Measurements from ENCODE around the gene KRT31. TPM values are rescaled to one million over a fixed set of nuclear protein-coding genes. Genes with fewer than 3 reads are reported as not detected.

KRT31 gene
- total RNA-seq, 1 experiment from 2014 or later, result not detected

DNA sequence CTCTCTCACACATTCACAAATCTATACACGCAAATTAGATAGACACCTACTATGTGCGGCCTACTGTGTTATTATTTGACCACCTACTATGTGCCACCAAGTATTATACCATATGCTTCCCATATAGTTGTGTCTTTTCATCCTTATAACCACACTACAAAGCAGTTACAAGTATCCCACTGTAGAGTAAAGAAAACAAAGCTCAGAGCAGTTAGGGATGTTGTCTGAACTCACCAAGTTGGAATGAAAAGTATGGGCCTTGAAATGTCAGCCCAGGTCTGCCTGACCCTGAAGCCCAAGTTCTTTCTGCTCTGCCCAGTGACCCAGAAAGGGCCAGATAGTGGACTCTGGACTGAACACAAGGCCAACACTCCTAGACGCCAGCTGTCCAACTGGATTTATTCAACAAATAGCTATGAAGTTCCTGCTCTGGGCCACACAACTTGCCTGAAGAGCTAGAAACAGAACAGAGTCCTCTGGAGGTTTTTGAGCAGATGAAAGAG lies 18.5 kb upstream of the KRT31 start:
- ATAC-seq (no peak), DNase-seq (ENCODE audit: low read depth, low spot score) (no peak)
- no peak overlapping the region for H3K9ac ChIP-seq (ENCODE audit: low read length)
- no peaks in the 10 kb centered on the region for H4K20me1 ChIP-seq (ENCODE audit: insufficient read depth)
- intact Hi-C loops (cut with micrococcal nuclease), result loop anchor here (10.0 kb wide), 1 partner anchor 79 kb away; no protein-coding TSS in a partner anchor
- no peak overlapping the region for H2AFZ ChIP-seq (ENCODE audit: low read depth, low read length, poor library complexity, severe bottlenecking)
- POLR2A ChIA-PET, result no interaction called here
- RAD21 ChIA-PET (ENCODE audit: low non-redundant PET in 1 of 2, low total read pairs in 2 of 2, uncharacterized antibody in 2 of 2, unreplicated experiment in 2 of 2), result no interaction called here
- no peaks in the 10 kb centered on the region for H3K79me2 ChIP-seq (ENCODE audit: insufficient read depth, low read length)
- no peak overlapping the region for H3K4me3 ChIP-seq (replicated peaks in 1 of 2; ENCODE audit: low read depth in 1 of 2, low read length in 2 of 2)
- no peaks in the 10 kb centered on the region for H3K9me2 ChIP-seq (ENCODE audit: insufficient read depth)
- BruUV-seq (replicated peaks), result no TSS peak
- no peaks in the 10 kb centered on the region for H3K36me3 ChIP-seq (ENCODE audit: control insufficient read depth in 1 of 2, insufficient read depth in 2 of 2, low read length in 2 of 2)
- TF ChIP-seq CBX3 (IDR thresholded peaks at IDR 0.05; ENCODE audit: low read depth) (no peak), ZNF274 (IDR thresholded peaks at IDR 0.05; ENCODE audit: low read depth, low read length) (no peak), POLR2A (IDR thresholded peaks at IDR 0.05; ENCODE audit: borderline replicate concordance, extremely low read depth, insufficient read depth, insufficient read length) (no peak), ZFX (IDR thresholded peaks at IDR 0.05) (no peak), SP1 (IDR thresholded peaks at IDR 0.05; ENCODE audit: low read depth) (no peak), RAD21 (IDR thresholded peaks at IDR 0.05; ENCODE audit: low read depth) (no peak), JUND (IDR thresholded peaks at IDR 0.05) (no peak), SRF (IDR thresholded peaks at IDR 0.05; ENCODE audit: low read depth) (no peak), ELF1 (IDR thresholded peaks at IDR 0.05; ENCODE audit: borderline replicate concordance, low read depth) (no peak), EZH2 (IDR thresholded peaks at IDR 0.05) (no peak), YY1 (IDR thresholded peaks at IDR 0.05; ENCODE audit: extremely low read depth, insufficient replicate concordance, low read depth, low read length) (no peak), TCF7L2 (IDR thresholded peaks at IDR 0.05; ENCODE audit: borderline replicate concordance, extremely low read depth, insufficient read depth, insufficient read length) (no peak), SIN3A (IDR thresholded peaks at IDR 0.05; ENCODE audit: low read depth) (no peak), FOSL1 (IDR thresholded peaks at IDR 0.05; ENCODE audit: low read depth) (no peak), EGR1 (IDR thresholded peaks at IDR 0.05; ENCODE audit: low read depth) (no peak)
- TF ChIP-seq, protein P1, sequence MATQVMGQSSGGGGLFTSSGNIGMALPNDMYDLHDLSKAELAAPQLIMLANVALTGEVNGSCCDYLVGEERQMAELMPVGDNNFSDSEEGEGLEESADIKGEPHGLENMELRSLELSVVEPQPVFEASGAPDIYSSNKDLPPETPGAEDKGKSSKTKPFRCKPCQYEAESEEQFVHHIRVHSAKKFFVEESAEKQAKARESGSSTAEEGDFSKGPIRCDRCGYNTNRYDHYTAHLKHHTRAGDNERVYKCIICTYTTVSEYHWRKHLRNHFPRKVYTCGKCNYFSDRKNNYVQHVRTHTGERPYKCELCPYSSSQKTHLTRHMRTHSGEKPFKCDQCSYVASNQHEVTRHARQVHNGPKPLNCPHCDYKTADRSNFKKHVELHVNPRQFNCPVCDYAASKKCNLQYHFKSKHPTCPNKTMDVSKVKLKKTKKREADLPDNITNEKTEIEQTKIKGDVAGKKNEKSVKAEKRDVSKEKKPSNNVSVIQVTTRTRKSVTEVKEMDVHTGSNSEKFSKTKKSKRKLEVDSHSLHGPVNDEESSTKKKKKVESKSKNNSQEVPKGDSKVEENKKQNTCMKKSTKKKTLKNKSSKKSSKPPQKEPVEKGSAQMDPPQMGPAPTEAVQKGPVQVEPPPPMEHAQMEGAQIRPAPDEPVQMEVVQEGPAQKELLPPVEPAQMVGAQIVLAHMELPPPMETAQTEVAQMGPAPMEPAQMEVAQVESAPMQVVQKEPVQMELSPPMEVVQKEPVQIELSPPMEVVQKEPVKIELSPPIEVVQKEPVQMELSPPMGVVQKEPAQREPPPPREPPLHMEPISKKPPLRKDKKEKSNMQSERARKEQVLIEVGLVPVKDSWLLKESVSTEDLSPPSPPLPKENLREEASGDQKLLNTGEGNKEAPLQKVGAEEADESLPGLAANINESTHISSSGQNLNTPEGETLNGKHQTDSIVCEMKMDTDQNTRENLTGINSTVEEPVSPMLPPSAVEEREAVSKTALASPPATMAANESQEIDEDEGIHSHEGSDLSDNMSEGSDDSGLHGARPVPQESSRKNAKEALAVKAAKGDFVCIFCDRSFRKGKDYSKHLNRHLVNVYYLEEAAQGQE (IDR thresholded peaks at IDR 0.05; ENCODE audit: low read depth), result no peak
- TF ChIP-seq, protein P2, sequence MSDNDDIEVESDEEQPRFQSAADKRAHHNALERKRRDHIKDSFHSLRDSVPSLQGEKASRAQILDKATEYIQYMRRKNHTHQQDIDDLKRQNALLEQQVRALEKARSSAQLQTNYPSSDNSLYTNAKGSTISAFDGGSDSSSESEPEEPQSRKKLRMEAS (IDR thresholded peaks at IDR 0.05), result no peak
- TF ChIP-seq, protein P3, sequence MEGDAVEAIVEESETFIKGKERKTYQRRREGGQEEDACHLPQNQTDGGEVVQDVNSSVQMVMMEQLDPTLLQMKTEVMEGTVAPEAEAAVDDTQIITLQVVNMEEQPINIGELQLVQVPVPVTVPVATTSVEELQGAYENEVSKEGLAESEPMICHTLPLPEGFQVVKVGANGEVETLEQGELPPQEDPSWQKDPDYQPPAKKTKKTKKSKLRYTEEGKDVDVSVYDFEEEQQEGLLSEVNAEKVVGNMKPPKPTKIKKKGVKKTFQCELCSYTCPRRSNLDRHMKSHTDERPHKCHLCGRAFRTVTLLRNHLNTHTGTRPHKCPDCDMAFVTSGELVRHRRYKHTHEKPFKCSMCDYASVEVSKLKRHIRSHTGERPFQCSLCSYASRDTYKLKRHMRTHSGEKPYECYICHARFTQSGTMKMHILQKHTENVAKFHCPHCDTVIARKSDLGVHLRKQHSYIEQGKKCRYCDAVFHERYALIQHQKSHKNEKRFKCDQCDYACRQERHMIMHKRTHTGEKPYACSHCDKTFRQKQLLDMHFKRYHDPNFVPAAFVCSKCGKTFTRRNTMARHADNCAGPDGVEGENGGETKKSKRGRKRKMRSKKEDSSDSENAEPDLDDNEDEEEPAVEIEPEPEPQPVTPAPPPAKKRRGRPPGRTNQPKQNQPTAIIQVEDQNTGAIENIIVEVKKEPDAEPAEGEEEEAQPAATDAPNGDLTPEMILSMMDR (IDR thresholded peaks at IDR 0.05 in 2 of 3, conservative IDR thresholded peaks at IDR 0.05 in 1 of 3; ENCODE audit: borderline replicate concordance in 1 of 3, insufficient read depth in 1 of 3, low read depth in 2 of 3, low read length in 2 of 3), result no peak
- TF ChIP-seq, protein P4, sequence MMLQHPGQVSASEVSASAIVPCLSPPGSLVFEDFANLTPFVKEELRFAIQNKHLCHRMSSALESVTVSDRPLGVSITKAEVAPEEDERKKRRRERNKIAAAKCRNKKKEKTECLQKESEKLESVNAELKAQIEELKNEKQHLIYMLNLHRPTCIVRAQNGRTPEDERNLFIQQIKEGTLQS (IDR thresholded peaks at IDR 0.05), result no peak
- no peaks in the 10 kb centered on the region for H3K27me3 ChIP-seq (ENCODE audit: insufficient read depth, low read length)
- no peaks in the 10 kb centered on the region for H3K9me3 ChIP-seq (ENCODE audit: control insufficient read depth in 1 of 2, insufficient read depth in 1 of 2, low read depth in 1 of 2, low read length in 2 of 2)
- H3K27ac ChIP-seq (ENCODE audit: low read depth, low read length), result no peak overlapping the region
- H3K4me2 ChIP-seq (ENCODE audit: low read length), result peak overlapping the region; percentile 2; the same call in 1 of the 2 replicates
- peaks cover 15 to 40% of the 10 kb centered on the region in 2 experiments for H3K4me1 ChIP-seq (ENCODE audit: control insufficient read depth in 1 of 2, insufficient read depth in 2 of 2, low read length in 2 of 2)
- CTCF ChIA-PET, result no interaction called here

Measured in HCT116 (cell line).